NAMALWA (cell line): ENCODE results near the gene IL36G.
"Not testable (repeated sequence)": the region's sequence is repeated elsewhere in the genome, so short reads cannot be mapped to it uniquely, and the experiment has no call there.

Experiments used
- DNase-seq: peaks from one replicate; pipeline ENCODE4 v3.0.0-alpha.2; 2015; ENCODE audit warnings: low spot score

Gene IL36G

GRCh38 chr2:112977559-112978056 lies at the start of gene IL36G:
TSS of gene IL36G (plus strand) at chr2:112978006. CDS start at chr2:112978639, 633 bp downstream.
- DNase-seq: no peak

- no peak for DNase-seq
These were observed 44.5 kb upstream of the IL36G start for GRCh38 chr2:112933261-112933660.

GRCh38 chr2:112934117-112934516 lies 43.7 kb upstream of the IL36G start:
- not testable (repeated sequence) for DNase-seq

- no peak for DNase-seq
These were observed 40.9 kb upstream of the IL36G start for GRCh38 chr2:112936927-112937232.

- no peak for DNase-seq
These were observed 38.9 kb upstream of the IL36G start for GRCh38 chr2:112938904-112939303.

- DNase-seq: no peak
These were observed 38.4 kb upstream of the IL36G start for GRCh38 chr2:112939425-112939824.

- DNase-seq: no peak
These were observed 36.8 kb upstream of the IL36G start for GRCh38 chr2:112940859-112941625.

GRCh38 chr2:112941753-112942653 lies 35.8 kb upstream of the IL36G start:
- peak; percentile 78 for DNase-seq

- DNase-seq: no peak
These were observed 35.2 kb upstream of the IL36G start for GRCh38 chr2:112942654-112943002.

GRCh38 chr2:112944971-112945370 lies 32.8 kb upstream of the IL36G start:
- DNase-seq: no peak

GRCh38 chr2:112946086-112946485 lies 31.7 kb upstream of the IL36G start:
- DNase-seq: no peak

GRCh38 chr2:112947374-112947773 lies 30.4 kb upstream of the IL36G start:
- DNase-seq: peak; percentile 9

- DNase-seq: no peak
These were observed 28.4 kb upstream of the IL36G start for GRCh38 chr2:112949456-112949855.

- DNase-seq: no peak
These were observed 23.4 kb upstream of the IL36G start for GRCh38 chr2:112954364-112954763.

GRCh38 chr2:112957511-112957910 lies 20.3 kb upstream of the IL36G start:
- no peak for DNase-seq

GRCh38 chr2:112958428-112959108 lies 19.2 kb upstream of the IL36G start:
- peak; percentile 71 for DNase-seq

GRCh38 chr2:112959109-112959812 lies 18.5 kb upstream of the IL36G start:
- DNase-seq: peak; percentile 6

GRCh38 chr2:112960230-112960825 lies 17.5 kb upstream of the IL36G start:
- no peak for DNase-seq

GRCh38 chr2:112962308-112963175 lies 15.3 kb upstream of the IL36G start:
- DNase-seq: no peak

- DNase-seq: no peak
These were observed 10.8 kb upstream of the IL36G start for GRCh38 chr2:112967023-112967422.
